ENCODE results near the gene ADPRH.

The ADPRH gene

DNA sequence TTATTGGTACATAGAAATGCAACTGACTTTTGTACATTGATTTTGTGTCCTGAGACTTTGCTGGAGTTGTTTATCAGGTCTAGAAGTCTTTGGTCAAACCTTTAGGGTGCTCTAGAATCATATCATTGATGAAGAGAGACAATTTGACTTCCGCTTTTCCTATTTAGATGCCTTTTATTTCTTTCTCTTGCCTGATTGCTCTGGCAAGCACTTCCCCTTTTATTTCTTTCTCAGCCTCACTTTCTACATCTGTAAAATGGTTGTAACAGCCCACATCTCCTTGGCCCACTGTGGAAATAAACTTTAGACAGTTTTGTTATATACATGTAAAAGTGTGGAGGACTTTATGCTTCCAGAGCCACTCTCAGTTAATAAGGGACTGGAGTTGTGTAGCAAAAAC is 32.4 kb downstream of the ADPRH start:
- Histone ChIP-seq H3K9me3 (ENCODE audit: control extremely low read depth in 1 of 5, control insufficient read depth in 4 of 5, insufficient read depth in 2 of 5, low read depth in 1 of 5, low read length in 4 of 5) (no peaks in the 10 kb centered on the region), H3K4me3 (ENCODE audit: control insufficient read depth in 1 of 7, extremely low read depth in 1 of 7, insufficient read depth in 4 of 7, low read depth in 2 of 7, low read length in 6 of 7) (no peak overlapping the region), H3K36me3 (ENCODE audit: control insufficient read depth in 4 of 4, insufficient read depth in 4 of 4, low read length in 3 of 4) (no peaks in the 10 kb centered on the region), H3K27me3 (replicated peaks in 2 of 5; ENCODE audit: control insufficient read depth in 4 of 5, insufficient read depth in 5 of 5, low read length in 4 of 5) (peaks cover 0 to 6% (median 0%) of the 10 kb centered on the region in 5 experiments), H3K27ac (ENCODE audit: insufficient read depth in 1 of 2, low read depth in 1 of 2, low read length in 2 of 2, poor library complexity in 1 of 2, severe bottlenecking in 2 of 2) (no peak overlapping the region), H3K4me1 (ENCODE audit: control extremely low read depth in 1 of 4, control insufficient read depth in 4 of 4, insufficient read depth in 4 of 4, low read length in 3 of 4) (no peaks in the 10 kb centered on the region)
- CTCF ChIA-PET, result interaction anchor here (0.7 to 5.0 kb wide), 2 partner anchors 11 to 114 kb away, joined by 3 to 19 read pairs; no protein-coding TSS in a partner anchor
- POLR2A ChIA-PET, result no interaction called here
- no peak for DNase-seq
- WGBS (ENCODE audit: insufficient coverage), result 100% methylated on average over 1 of the region's 1 CpG

DNA sequence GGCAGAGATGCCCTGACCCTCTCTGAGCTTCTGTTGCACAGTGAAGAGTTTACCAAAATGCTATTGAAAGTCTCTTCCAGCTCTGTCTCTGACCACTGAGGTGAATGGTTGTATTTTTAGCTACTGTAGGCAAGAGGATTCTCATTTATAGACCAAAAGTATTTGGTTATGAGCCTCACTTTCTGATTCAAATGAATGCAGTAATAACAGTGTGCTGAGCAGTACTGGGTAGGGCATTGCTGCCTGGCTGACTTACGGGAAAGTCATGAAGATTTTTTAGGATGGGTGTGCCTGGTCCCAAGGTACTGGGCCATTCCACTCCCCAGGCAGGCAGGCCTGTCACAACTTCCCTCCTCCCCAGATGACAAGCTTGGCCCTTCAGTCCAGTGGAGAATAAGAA is 33.9 kb downstream of the ADPRH start:
- H3K27ac ChIP-seq (ENCODE audit: insufficient read depth in 1 of 2, low read depth in 1 of 2, low read length in 2 of 2, poor library complexity in 1 of 2, severe bottlenecking in 2 of 2), result no peak overlapping the region
- ChIA-PET CTCF (interaction anchor here (5.0 kb wide), 1 partner anchor 12 kb away, joined by 19 read pairs; no protein-coding TSS in a partner anchor), POLR2A (no interaction called here)
- H3K36me3 ChIP-seq (ENCODE audit: control insufficient read depth in 4 of 4, insufficient read depth in 4 of 4, low read length in 3 of 4), result no peaks in the 10 kb centered on the region
- 100% methylated on average over 1 of the region's 1 CpG for WGBS (ENCODE audit: insufficient coverage)
- no peak overlapping the region for H3K4me3 ChIP-seq (ENCODE audit: control insufficient read depth in 1 of 7, extremely low read depth in 1 of 7, insufficient read depth in 4 of 7, low read depth in 2 of 7, low read length in 6 of 7)
- peaks cover 0 to 4% (median 0%) of the 10 kb centered on the region in 5 experiments for H3K27me3 ChIP-seq (replicated peaks in 2 of 5; ENCODE audit: control insufficient read depth in 4 of 5, insufficient read depth in 5 of 5, low read length in 4 of 5)
- no peak for DNase-seq
- no peaks in the 10 kb centered on the region for H3K4me1 ChIP-seq (ENCODE audit: control extremely low read depth in 1 of 4, control insufficient read depth in 4 of 4, insufficient read depth in 4 of 4, low read length in 3 of 4)
- H3K9me3 ChIP-seq (ENCODE audit: control extremely low read depth in 1 of 5, control insufficient read depth in 4 of 5, insufficient read depth in 2 of 5, low read depth in 1 of 5, low read length in 4 of 5), result no peaks in the 10 kb centered on the region

GRCh38 chr3:119613872-119614271 is 34.6 kb downstream of the ADPRH start:
- ChIA-PET CTCF (interaction anchor here (5.0 kb wide), 1 partner anchor 13 kb away, joined by 19 read pairs; no protein-coding TSS in a partner anchor), POLR2A (no interaction called here)
- no peaks in the 10 kb centered on the region for H3K9me3 ChIP-seq (ENCODE audit: control extremely low read depth in 1 of 5, control insufficient read depth in 4 of 5, insufficient read depth in 2 of 5, low read depth in 1 of 5, low read length in 4 of 5)
- H3K4me1 ChIP-seq (ENCODE audit: control extremely low read depth in 1 of 4, control insufficient read depth in 4 of 4, insufficient read depth in 4 of 4, low read length in 3 of 4), result no peaks in the 10 kb centered on the region
- no peak for DNase-seq
- no peak overlapping the region for H3K4me3 ChIP-seq (ENCODE audit: control insufficient read depth in 1 of 7, extremely low read depth in 1 of 7, insufficient read depth in 4 of 7, low read depth in 2 of 7, low read length in 6 of 7)
- WGBS (ENCODE audit: insufficient coverage), result 100% methylated on average over 2 of the region's 4 CpGs
- peaks cover 0 to 4% (median 0%) of the 10 kb centered on the region in 5 experiments for H3K27me3 ChIP-seq (replicated peaks in 2 of 5; ENCODE audit: control insufficient read depth in 4 of 5, insufficient read depth in 5 of 5, low read length in 4 of 5)
- no peak overlapping the region for H3K27ac ChIP-seq (ENCODE audit: insufficient read depth in 1 of 2, low read depth in 1 of 2, low read length in 2 of 2, poor library complexity in 1 of 2, severe bottlenecking in 2 of 2)
- H3K36me3 ChIP-seq (ENCODE audit: control insufficient read depth in 4 of 4, insufficient read depth in 4 of 4, low read length in 3 of 4), result no peaks in the 10 kb centered on the region

GRCh38 chr3:119616056-119616455 is 36.8 kb downstream of the ADPRH start:
- Histone ChIP-seq H3K4me3 (ENCODE audit: control insufficient read depth in 1 of 7, extremely low read depth in 1 of 7, insufficient read depth in 4 of 7, low read depth in 2 of 7, low read length in 6 of 7) (no peak overlapping the region), H3K4me1 (ENCODE audit: control extremely low read depth in 1 of 4, control insufficient read depth in 4 of 4, insufficient read depth in 4 of 4, low read length in 3 of 4) (no peaks in the 10 kb centered on the region), H3K9me3 (ENCODE audit: control extremely low read depth in 1 of 5, control insufficient read depth in 4 of 5, insufficient read depth in 2 of 5, low read depth in 1 of 5, low read length in 4 of 5) (no peaks in the 10 kb centered on the region), H3K27ac (ENCODE audit: insufficient read depth in 1 of 2, low read depth in 1 of 2, low read length in 2 of 2, poor library complexity in 1 of 2, severe bottlenecking in 2 of 2) (no peak overlapping the region), H3K36me3 (ENCODE audit: control insufficient read depth in 4 of 4, insufficient read depth in 4 of 4, low read length in 3 of 4) (no peaks in the 10 kb centered on the region), H3K27me3 (replicated peaks in 2 of 5; ENCODE audit: control insufficient read depth in 4 of 5, insufficient read depth in 5 of 5, low read length in 4 of 5) (no peaks in the 10 kb centered on the region)
- 100% methylated on average over 1 of the region's 4 CpGs for WGBS (ENCODE audit: insufficient coverage)
- POLR2A ChIA-PET, result no interaction called here
- CTCF ChIA-PET, result interaction anchor here (1.0 kb wide), 1 partner anchor 15 kb away, joined by 3 read pairs; no protein-coding TSS in a partner anchor
- DNase-seq, result no peak

DNA sequence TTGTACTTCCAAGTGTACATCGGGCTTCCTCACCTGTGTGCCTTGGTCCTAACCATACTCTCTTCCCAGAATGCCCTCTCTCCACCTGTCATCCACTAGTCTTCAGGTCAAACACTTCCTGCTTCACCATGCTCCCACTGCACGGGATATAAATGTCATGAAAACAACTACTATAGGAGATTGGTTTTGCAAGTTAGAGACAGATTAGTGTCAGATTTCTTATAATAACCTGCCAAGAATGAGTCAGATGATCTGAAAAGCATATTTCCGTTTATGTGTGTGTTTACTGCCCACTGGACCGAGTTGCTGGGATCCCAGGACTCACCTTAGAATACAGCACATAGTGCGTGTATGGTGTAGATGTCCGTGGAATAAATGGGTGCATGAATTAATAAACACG is 39.8 kb downstream of the ADPRH start:
- Histone ChIP-seq H3K27me3 (replicated peaks in 2 of 5; ENCODE audit: control insufficient read depth in 4 of 5, insufficient read depth in 5 of 5, low read length in 4 of 5) (no peaks in the 10 kb centered on the region), H3K4me3 (ENCODE audit: control insufficient read depth in 1 of 7, extremely low read depth in 1 of 7, insufficient read depth in 4 of 7, low read depth in 2 of 7, low read length in 6 of 7) (no peak overlapping the region), H3K4me1 (ENCODE audit: control extremely low read depth in 1 of 4, control insufficient read depth in 4 of 4, insufficient read depth in 4 of 4, low read length in 3 of 4) (no peaks in the 10 kb centered on the region), H3K9me3 (ENCODE audit: control extremely low read depth in 1 of 5, control insufficient read depth in 4 of 5, insufficient read depth in 2 of 5, low read depth in 1 of 5, low read length in 4 of 5) (peaks cover 0 to 2% (median 0%) of the 10 kb centered on the region in 5 experiments), H3K36me3 (ENCODE audit: control insufficient read depth in 4 of 4, insufficient read depth in 4 of 4, low read length in 3 of 4) (no peaks in the 10 kb centered on the region), H3K27ac (ENCODE audit: insufficient read depth in 1 of 2, low read depth in 1 of 2, low read length in 2 of 2, poor library complexity in 1 of 2, severe bottlenecking in 2 of 2) (no peak overlapping the region)
- WGBS (ENCODE audit: insufficient coverage), result 97% methylated on average over 2 of the region's 7 CpGs
- ChIA-PET POLR2A (no interaction called here), CTCF (no interaction called here)
- DNase-seq, result no peak

- POLR2A ChIA-PET, result no interaction called here
- 100% methylated on average over 2 of the region's 5 CpGs for WGBS (ENCODE audit: insufficient coverage)
These were observed 41.6 kb downstream of the ADPRH start for GRCh38 chr3:119620899-119621298.

GRCh38 chr3:119624002-119624720 is 44.9 kb downstream of the ADPRH start:
- H3K27me3 ChIP-seq (replicated peaks in 2 of 5; ENCODE audit: control insufficient read depth in 4 of 5, insufficient read depth in 5 of 5, low read length in 4 of 5), result no peaks in the 10 kb centered on the region
- H3K27ac ChIP-seq (ENCODE audit: insufficient read depth in 1 of 2, low read depth in 1 of 2, low read length in 2 of 2, poor library complexity in 1 of 2, severe bottlenecking in 2 of 2), result no peak overlapping the region
- H3K9me3 ChIP-seq (ENCODE audit: control extremely low read depth in 1 of 5, control insufficient read depth in 4 of 5, insufficient read depth in 2 of 5, low read depth in 1 of 5, low read length in 4 of 5), result peaks cover 0 to 2% (median 0%) of the 10 kb centered on the region in 5 experiments
- DNase-seq, result no peak
- ChIA-PET POLR2A (no interaction called here), CTCF (no interaction called here)
- H3K4me3 ChIP-seq (ENCODE audit: control insufficient read depth in 1 of 7, extremely low read depth in 1 of 7, insufficient read depth in 4 of 7, low read depth in 2 of 7, low read length in 6 of 7), result no peak overlapping the region
- 98% methylated on average over 4 of the region's 9 CpGs for WGBS (ENCODE audit: insufficient coverage)
- peaks cover 0 to 30% (median 14%) of the 10 kb centered on the region in 4 experiments for H3K4me1 ChIP-seq (ENCODE audit: control extremely low read depth in 1 of 4, control insufficient read depth in 4 of 4, insufficient read depth in 4 of 4, low read length in 3 of 4)
- no peaks in the 10 kb centered on the region for H3K36me3 ChIP-seq (ENCODE audit: control insufficient read depth in 4 of 4, insufficient read depth in 4 of 4, low read length in 3 of 4)

More at GRCh38 chr3:119620899-119621298, 41.6 kb downstream of the ADPRH start:
- H3K27me3 ChIP-seq (replicated peaks in 2 of 5; ENCODE audit: control insufficient read depth in 4 of 5, insufficient read depth in 5 of 5, low read length in 4 of 5), result no peaks in the 10 kb centered on the region
- no peak for DNase-seq
- no peaks in the 10 kb centered on the region for H3K36me3 ChIP-seq (ENCODE audit: control insufficient read depth in 4 of 4, insufficient read depth in 4 of 4, low read length in 3 of 4)
- H3K27ac ChIP-seq (ENCODE audit: insufficient read depth in 1 of 2, low read depth in 1 of 2, low read length in 2 of 2, poor library complexity in 1 of 2, severe bottlenecking in 2 of 2), result no peak overlapping the region
- H3K4me3 ChIP-seq (ENCODE audit: control insufficient read depth in 1 of 7, extremely low read depth in 1 of 7, insufficient read depth in 4 of 7, low read depth in 2 of 7, low read length in 6 of 7), result no peak overlapping the region
- peaks cover 0 to 2% (median 0%) of the 10 kb centered on the region in 5 experiments for H3K9me3 ChIP-seq (ENCODE audit: control extremely low read depth in 1 of 5, control insufficient read depth in 4 of 5, insufficient read depth in 2 of 5, low read depth in 1 of 5, low read length in 4 of 5)
- CTCF ChIA-PET, result no interaction called here
- peaks cover 0 to under 1% (median 0%) of the 10 kb centered on the region in 4 experiments for H3K4me1 ChIP-seq (ENCODE audit: control extremely low read depth in 1 of 4, control insufficient read depth in 4 of 4, insufficient read depth in 4 of 4, low read length in 3 of 4)
